A549 (cell line): ENCODE data around the gene FBXW12. TPM values are rescaled to one million over a fixed set of nuclear protein-coding genes. Genes with fewer than 3 reads are reported as not detected.
"Not testable (repeated sequence)": the region's sequence is repeated elsewhere in the genome, so short reads cannot be mapped to it uniquely, and the experiment has no call there.

Experiments used
- ATAC-seq, 2 experiments: fragments of 200-7000 bp in 1 of 2; fragments of >200 bp in 1 of 2; cut with Nextera tagmentation in 1 of 2; cut with Tn5 transposase in 1 of 2; 3 replicates each; pipeline versions ENCODE4 v1.8.0 to v1.9.1; 2018 to 2020; ENCODE audit warnings: mild to moderate bottlenecking in 1 of 2, moderate library complexity in 1 of 2
- CTCF ChIA-PET: fragments of 300-600 bp; sonication (Branson Sonifier 250); formaldehyde crosslinking; extraction: SDS; loops from one replicate; lab custom pipeline; 2021; ENCODE audit warnings: antibody characterized with exemption, inconsistent platforms; lab: Yijun Ruan, JAX
- POLR2A ChIA-PET: fragments of 350-600 bp; formaldehyde crosslinking; extraction: SDS; loops from one replicate; lab custom pipeline; 2021; ENCODE audit warnings: antibody characterized with exemption, inconsistent platforms; lab: Yijun Ruan, JAX
- DNase-seq, 2 experiments: peaks; one replicate each; pipeline versions ENCODE4 v3.0.0 to v3.0.0-alpha.2; 2011 to 2016; ENCODE audit warnings: low read depth in 1 of 2, low spot score in 1 of 2
- FAIRE-seq: peaks from 2 replicates; lab custom pipeline; 2011; peaks lifted over from hg19 to GRCh38; lab: Jason Lieb, UNC
- H3K27ac ChIP-seq, 2 experiments: fragments of >200 bp; sonication (Bioruptor Twin); formaldehyde crosslinking; 3 replicates each; pipeline ENCODE4 v1.5.1; 2016 to 2017
- H3K4me1 ChIP-seq: fragments of >200 bp; sonication (Bioruptor Twin); formaldehyde crosslinking; 3 replicates; pipeline ENCODE4 v1.6.1; 2016
- H3K4me2 ChIP-seq: fragments of >200 bp; sonication (Bioruptor Twin); formaldehyde crosslinking; 3 replicates; pipeline ENCODE4 v1.6.1; 2016
- H3K4me3 ChIP-seq: fragments of >200 bp; sonication (Bioruptor Twin); formaldehyde crosslinking; 3 replicates; pipeline ENCODE4 v1.5.1; 2016
- H3K9me3 ChIP-seq: fragments of >200 bp; sonication (Bioruptor Twin); formaldehyde crosslinking; 3 replicates; pipeline ENCODE4 v1.6.1; 2016
- CBX8 ChIP-seq: fragments of 200-600 bp; sonication (generic); IDR thresholded peaks from 2 replicates; pipeline ENCODE4 v1.6.1; 2016
- CTCF ChIP-seq: fragments of >200 bp; sonication (Bioruptor Twin); formaldehyde crosslinking; IDR thresholded peaks from 3 replicates; pipeline ENCODE4 v1.5.1; 2016
- GATA3 ChIP-seq: IDR thresholded peaks from 2 replicates; pipeline ENCODE4 v1.6.1; 2012; ENCODE audit warnings: borderline replicate concordance
- HDAC2 ChIP-seq: fragments of 200-600 bp; sonication (generic); IDR thresholded peaks from 2 replicates; pipeline ENCODE4 v1.6.1; 2016
- HEYL ChIP-seq: fragments of 250-450 bp; sonication (Bioruptor Pico); IDR thresholded peaks from 2 replicates; pipeline ENCODE4 v1.8.0; 2021; ENCODE audit warnings: mild to moderate bottlenecking, moderate library complexity
- HMGXB4 ChIP-seq: fragments of 250-450 bp; sonication (Bioruptor Pico); IDR thresholded peaks from 2 replicates; pipeline ENCODE4 v1.5.0; 2021; ENCODE audit warnings: mild to moderate bottlenecking, moderate library complexity, borderline replicate concordance
- HOXA7 ChIP-seq: fragments of 250-450 bp; sonication (Bioruptor Pico); IDR thresholded peaks from 2 replicates; pipeline ENCODE4 v1.5.0; 2020; ENCODE audit warnings: mild to moderate bottlenecking, moderate library complexity
- HOXB5 ChIP-seq: fragments of 250-450 bp; sonication (Bioruptor Pico); IDR thresholded peaks from 2 replicates; pipeline ENCODE4 v1.5.0; 2020; ENCODE audit warnings: mild to moderate bottlenecking, moderate library complexity
- MAFK ChIP-seq: fragments of 450-650 bp; IDR thresholded peaks from 2 replicates; pipeline ENCODE4 v1.6.1; 2014; ENCODE audit not compliant: partially characterized antibody
- NFE2L2 ChIP-seq: fragments of 150-350 bp; conservative IDR thresholded peaks from 2 replicates; pipeline ENCODE4 v1.6.1; 2014; ENCODE audit warnings: low read length
- NPAS2 ChIP-seq: fragments of 250-450 bp; sonication (Bioruptor Pico); IDR thresholded peaks from 2 replicates; pipeline ENCODE4 v1.8.0; 2022; ENCODE audit warnings: mild to moderate bottlenecking, moderate library complexity, borderline replicate concordance
- POLR2A ChIP-seq: IDR thresholded peaks from 2 replicates; pipeline ENCODE4 v1.6.1; 2012; ENCODE audit warnings: mild to moderate bottlenecking, low read length
- RAD21 ChIP-seq, 2 experiments: fragments of >200 bp in 1 of 2; sonication (Bioruptor Twin) in 1 of 2; formaldehyde crosslinking in 1 of 2; IDR thresholded peaks in 1 of 2; conservative IDR thresholded peaks in 1 of 2; 2 replicates in 1 of 2; 3 replicates in 1 of 2; pipeline ENCODE4 v1.6.1; 2012 to 2018; ENCODE audit warnings: inconsistent platforms in 1 of 2
- RNF2 ChIP-seq: fragments of 200-600 bp; sonication (generic); IDR thresholded peaks from 2 replicates; pipeline ENCODE4 v1.6.1; 2016; ENCODE audit warnings: low read depth, mild to moderate bottlenecking, antibody characterized with exemption, moderate library complexity, borderline replicate concordance
- TFCP2L1 ChIP-seq: fragments of 250-450 bp; sonication (Bioruptor Pico); IDR thresholded peaks from 2 replicates; pipeline ENCODE4 v1.5.0; 2021; ENCODE audit warnings: mild to moderate bottlenecking
- TP53 ChIP-seq: fragments of 250-450 bp; sonication (Bioruptor Pico); IDR thresholded peaks from 2 replicates; pipeline ENCODE4 v1.5.0; 2021; ENCODE audit warnings: mild to moderate bottlenecking, moderate library complexity
- ZSCAN20 ChIP-seq: fragments of 250-450 bp; sonication (Bioruptor Pico); IDR thresholded peaks from 2 replicates; pipeline ENCODE4 v1.8.0; 2022; ENCODE audit warnings: mild to moderate bottlenecking, moderate library complexity
- WGBS: methylation state at CpG from one replicate; pipeline ENCODE4 v1.1.6; 2017; ENCODE audit errors: missing lambda C conversion rate; 5-methylcytosine and 5-hydroxymethylcytosine counted together
- polyA plus RNA-seq, 4 experiments: library from polyadenylated mRNA; depleted of rRNA in 3 of 4; stranded (reverse); fragments of >200 nt; fragmentation: RNase III in 1 of 4; extraction: RNeasy Plus Mini Kit Qiagen cat#74134 plus additional on column Dnase treatment in 1 of 4; gene quantifications; 2 replicates in 3 of 4; 3 replicates in 1 of 4; pipeline ENCODE4 v1.2.3, GENCODE V29; 2011 to 2017

The FBXW12 gene
- polyA plus RNA-seq, 2 of the 4 experiments (the other 2 are of a cell fraction), result not detected

- ChIA-PET CTCF (interaction anchor here (1.2 to 1.5 kb wide), 2 partner anchors 66 to 102 kb away, joined by 3 to 7 read pairs; no protein-coding TSS in a partner anchor), POLR2A (no interaction called here)
- no peak overlapping the region for H3K4me2 ChIP-seq
- H3K4me1 ChIP-seq, result no peaks in the 10 kb centered on the region
- DNase-seq (no peak), ATAC-seq (no peak), FAIRE-seq (no peak)
- WGBS, result 40% methylated on average over 3 of the region's 3 CpGs
- H3K27ac ChIP-seq, result no peak overlapping the region
- TF ChIP-seq MAFK (no peak), GATA3 (no peak), TP53 (CRISPR knock-in tag) (no peak), HOXB5 (CRISPR knock-in tag) (no peak), HOXA7 (no peak), CBX8 (peak; percentile 88), NPAS2 (CRISPR knock-in tag) (no peak), HEYL (CRISPR knock-in tag) (no peak), RNF2 (peak; percentile 82; the same call in 1 of the 2 replicates), NFE2L2 (no peak), HDAC2 (no peak), RAD21 (conservative IDR thresholded peaks at IDR 0.05 in 1 of 2, IDR thresholded peaks at IDR 0.05 in 1 of 2) (no peak), CTCF (no peak)
- no peaks in the 10 kb centered on the region for H3K9me3 ChIP-seq
- no peak overlapping the region for H3K4me3 ChIP-seq
Measured at GRCh38 chr3:48334605-48335004, 37.4 kb upstream of the FBXW12 start.

- H3K4me1 ChIP-seq, DNase-seq, POLR2A ChIA-PET, FAIRE-seq, H3K9me3 ChIP-seq, H3K27ac ChIP-seq, H3K4me2 ChIP-seq, ATAC-seq, H3K4me3 ChIP-seq: not testable (repeated sequence)
- 52% methylated on average over 9 of the region's 9 CpGs for WGBS
- CTCF ChIA-PET, result interaction anchor here (1.2 to 1.5 kb wide), 2 partner anchors 65 to 101 kb away, joined by 3 to 7 read pairs; no protein-coding TSS in a partner anchor
Measured at GRCh38 chr3:48335286-48335685, 36.7 kb upstream of the FBXW12 start.

GRCh38 chr3:48337536-48337935 lies 34.5 kb upstream of the FBXW12 start:
- ATAC-seq, POLR2A ChIA-PET, H3K9me3 ChIP-seq, CTCF ChIA-PET, DNase-seq, H3K4me3 ChIP-seq, H3K27ac ChIP-seq, H3K4me2 ChIP-seq, FAIRE-seq, H3K4me1 ChIP-seq: not testable (repeated sequence)
- 33% methylated on average over 5 of the region's 5 CpGs for WGBS

- H3K4me3 ChIP-seq, result no peak overlapping the region
- no peaks in the 10 kb centered on the region for H3K9me3 ChIP-seq
- CTCF ChIA-PET, result interaction anchor here (1.1 kb wide), 1 partner anchor 98 kb away, joined by 6 read pairs; no protein-coding TSS in a partner anchor
- ATAC-seq (no peak), FAIRE-seq (no peak), DNase-seq (no peak)
- POLR2A ChIA-PET, result no interaction called here
- H3K27ac ChIP-seq, result no peak overlapping the region
- WGBS, result 17% methylated on average over 3 of the region's 4 CpGs
- no peak for TF ChIP-seq ZSCAN20 (CRISPR knock-in tag)
- TF ChIP-seq HMGXB4 (CRISPR knock-in tag), result no peak
- TF ChIP-seq TFCP2L1 (CRISPR knock-in tag), result no peak
- no peak for TF ChIP-seq RNF2
- TF ChIP-seq POLR2A, result no peak
- H3K4me2 ChIP-seq, result no peak overlapping the region
- H3K4me1 ChIP-seq, result no peaks in the 10 kb centered on the region
Measured at GRCh38 chr3:48338635-48339034, 33.4 kb upstream of the FBXW12 start.
